GM18909 (cell line): ENCODE measurements around the gene WASHC2C.
"Not testable (repeated sequence)": the region's sequence is repeated elsewhere in the genome, so short reads cannot be mapped to it uniquely, and the experiment has no call there.

Experiments
- ATAC-seq: cut with Tn5 transposase; IDR thresholded peaks from one replicate; pipeline ENCODE4 v1.9.1; 2021; ENCODE audit warnings: mild to moderate bottlenecking; ENCODE audit not compliant: unreplicated experiment, poor library complexity

WASHC2C gene

DNA sequence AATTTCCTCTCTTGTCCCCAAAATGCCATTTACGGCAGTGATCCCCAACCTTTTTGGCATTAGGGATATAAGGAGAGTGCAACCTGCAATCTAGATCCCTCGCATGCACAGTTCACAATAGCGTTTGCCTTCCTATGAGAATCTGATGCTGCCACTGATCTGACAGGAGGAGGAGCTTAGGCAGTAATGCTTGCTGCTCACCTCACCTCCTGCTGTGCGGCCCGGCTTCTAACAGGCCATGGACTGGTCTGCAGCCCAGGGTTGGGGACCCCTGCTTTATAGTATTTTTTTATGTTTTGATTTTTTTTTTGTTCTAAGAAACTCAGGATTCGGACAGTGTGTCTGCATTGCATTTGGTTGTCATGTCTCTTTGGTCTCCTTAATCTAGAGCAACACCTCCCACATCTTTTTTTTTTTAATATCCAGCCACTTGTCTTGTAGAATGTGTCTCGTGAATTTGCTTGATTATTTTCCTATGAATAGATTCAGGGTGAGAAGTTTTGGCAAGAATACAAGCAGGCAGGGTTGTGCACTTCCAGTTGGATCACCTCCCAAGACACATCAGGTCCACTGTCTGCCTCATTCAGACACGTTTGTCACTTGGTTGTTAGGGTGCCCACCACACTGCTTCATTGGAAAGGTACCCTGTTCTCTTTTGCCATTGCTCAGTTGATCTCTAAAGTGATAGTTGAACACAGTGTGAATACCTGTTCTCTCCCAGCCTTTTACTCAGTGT lies 30.8 kb downstream of the WASHC2C start:
- not testable (repeated sequence) for ATAC-seq

DNA sequence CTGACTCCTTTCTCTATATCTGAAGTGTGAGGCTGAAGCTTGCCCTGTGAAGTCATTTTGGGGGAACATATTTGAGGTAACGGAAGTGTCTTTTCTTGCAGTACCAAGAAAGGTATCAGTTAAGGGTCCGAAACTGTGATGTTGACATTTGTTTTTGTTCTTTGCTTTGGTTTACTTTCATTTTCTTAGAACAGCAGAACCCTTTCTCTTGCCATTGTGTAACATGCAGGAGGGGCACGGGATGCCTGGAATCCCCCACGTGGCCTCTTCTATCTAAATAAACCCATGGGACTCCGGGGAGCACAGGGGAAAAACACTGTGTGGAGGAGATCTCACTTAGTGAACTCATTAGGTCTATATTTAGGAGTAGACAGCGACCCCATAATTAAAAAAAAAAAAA lies 34.6 kb downstream of the WASHC2C start:
- not testable (repeated sequence) for ATAC-seq

DNA sequence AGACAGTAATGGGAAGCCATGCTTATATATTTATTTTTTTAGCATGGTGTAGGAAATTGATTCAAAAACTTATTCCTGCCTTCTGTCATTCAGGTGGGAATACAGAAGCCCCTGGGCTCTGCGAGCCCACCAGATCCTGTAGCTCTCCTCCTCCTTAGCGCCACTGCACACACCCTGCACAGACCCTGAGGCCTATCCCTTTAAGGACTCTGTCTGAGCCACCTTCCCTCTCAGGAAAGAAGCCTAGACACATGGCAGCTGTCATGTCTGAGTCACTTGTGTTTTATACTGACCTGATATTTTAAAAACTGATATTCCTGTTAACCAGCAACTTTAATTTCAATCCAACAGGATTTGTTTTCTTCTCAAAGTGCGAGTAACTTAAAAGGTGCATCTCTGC lies 36.0 kb downstream of the WASHC2C start:
- ATAC-seq, result not testable (repeated sequence)

DNA sequence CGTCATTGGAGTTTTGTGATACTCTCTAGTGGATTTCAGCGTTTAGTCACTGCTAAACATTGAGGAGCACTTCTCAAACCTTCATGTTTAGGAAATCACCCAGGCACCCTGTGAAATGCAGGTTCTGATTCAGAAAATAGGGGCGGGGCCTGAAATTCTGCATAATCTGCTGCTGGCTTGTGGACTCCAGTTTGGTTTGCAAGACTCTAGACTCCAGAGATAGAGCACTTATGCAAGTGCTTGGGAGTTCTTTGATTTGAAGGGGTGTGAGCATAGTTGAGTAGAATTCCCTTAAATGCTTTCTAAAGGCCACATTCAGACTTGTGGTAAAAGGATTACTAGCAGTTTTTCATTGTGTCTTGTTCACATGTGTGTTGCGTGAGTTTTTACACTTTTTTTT lies 41.3 kb downstream of the WASHC2C start:
- ATAC-seq, result not testable (repeated sequence)

- ATAC-seq, result not testable (repeated sequence)
Measured at GRCh38 chr10:45771757-45772461, 44.8 kb downstream of the WASHC2C start.

DNA sequence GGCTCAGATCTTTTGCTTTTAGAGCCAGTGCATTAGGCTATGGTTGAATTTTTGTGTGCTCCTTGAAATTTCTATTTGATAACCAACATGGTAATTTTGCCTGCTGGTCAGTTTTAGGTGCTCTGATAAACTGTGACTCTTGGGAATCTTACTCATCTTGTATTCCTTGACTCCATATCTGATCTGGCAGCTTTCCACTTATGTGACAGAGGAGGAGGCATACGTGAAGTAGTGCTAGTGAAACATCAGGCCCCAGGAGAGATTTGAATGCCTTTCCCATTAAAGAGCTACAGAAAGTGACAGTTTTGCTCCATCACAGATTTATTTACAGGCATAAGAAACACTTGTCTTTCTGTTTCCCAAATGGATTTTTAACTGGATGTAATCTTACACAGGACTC lies 59.2 kb downstream of the WASHC2C start:
- not testable (repeated sequence) for ATAC-seq

DNA sequence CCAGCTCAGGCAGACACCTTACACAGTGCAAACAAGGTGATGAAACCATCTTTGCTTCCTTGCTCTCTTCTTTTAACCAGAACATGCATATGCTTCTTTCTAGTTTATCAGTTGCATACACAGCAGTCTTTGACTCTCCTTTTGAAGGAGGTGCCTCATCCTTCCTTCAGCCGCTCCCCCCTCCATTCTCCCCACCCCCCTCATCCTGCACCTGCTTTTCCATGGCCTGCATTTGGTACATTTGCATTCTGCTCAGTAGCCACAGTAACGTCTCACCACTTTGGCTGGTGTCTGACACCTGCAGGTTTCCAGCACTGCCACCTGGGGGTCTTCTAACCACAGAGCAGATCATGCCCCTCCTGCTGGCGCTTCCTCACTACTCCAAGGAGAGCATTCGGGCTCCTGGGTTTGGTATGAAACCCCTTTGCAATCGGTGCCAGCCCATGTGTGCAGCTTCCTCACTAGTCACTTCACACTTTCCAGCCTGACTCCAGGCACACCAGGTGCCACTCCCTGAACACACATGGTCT lies 60.2 kb downstream of the WASHC2C start:
- not testable (repeated sequence) for ATAC-seq

DNA sequence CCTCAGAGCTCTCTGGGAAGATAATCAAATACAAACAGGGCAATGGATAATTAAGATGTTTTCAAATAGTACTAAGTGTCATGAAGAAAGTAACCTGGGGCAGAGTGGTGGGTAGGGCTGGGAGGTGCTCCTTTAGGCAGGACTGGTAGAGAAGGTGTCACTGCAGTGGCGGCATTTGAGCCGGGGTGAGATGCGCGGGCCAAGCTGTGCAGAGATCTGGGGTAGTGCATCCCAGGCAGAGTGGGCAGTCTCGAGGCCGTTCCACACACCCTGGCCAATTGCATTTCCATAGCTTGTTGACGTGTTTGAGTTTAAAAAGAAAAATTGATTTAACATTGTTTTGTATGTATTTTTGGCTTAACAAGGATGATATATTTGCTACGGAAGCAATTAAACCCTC lies 62.9 kb downstream of the WASHC2C start:
- not testable (repeated sequence) for ATAC-seq

DNA sequence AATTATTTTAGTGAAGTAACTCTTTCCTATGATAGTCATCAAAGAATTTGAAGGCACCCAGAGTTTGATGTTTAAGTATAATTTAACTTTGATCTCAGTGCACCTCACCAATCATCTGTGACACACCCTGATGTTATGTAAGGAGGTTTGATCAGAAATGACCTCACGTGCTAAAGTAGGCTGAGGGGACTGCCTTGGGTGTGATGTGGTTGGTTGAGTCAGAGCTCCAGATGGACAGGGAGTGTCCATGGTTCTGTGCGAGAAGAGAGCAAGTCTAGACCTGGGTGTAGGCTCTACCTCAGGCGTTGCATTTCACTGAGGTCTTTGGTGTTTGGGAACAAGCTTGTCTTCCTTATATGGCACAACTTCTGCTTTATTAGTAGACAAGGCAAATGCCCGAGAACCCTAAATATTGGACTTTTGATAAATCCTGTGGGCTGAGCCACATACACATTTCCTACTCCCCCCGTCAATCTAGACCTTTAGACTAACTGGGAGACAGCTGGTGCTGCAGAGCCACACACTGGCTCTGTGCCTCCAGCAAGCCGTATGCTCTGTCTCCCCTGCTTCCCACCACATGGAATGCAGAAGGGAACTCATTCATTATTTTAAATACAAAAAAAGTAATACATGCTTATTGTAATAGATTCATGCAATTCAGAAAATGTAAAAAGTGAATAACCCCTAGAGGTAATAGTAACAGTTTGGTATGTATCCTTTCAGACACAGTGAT lies 63.8 kb downstream of the WASHC2C start:
- ATAC-seq, result not testable (repeated sequence)

GRCh38 chr10:45794761-45795160 lies 67.7 kb downstream of the WASHC2C start:
- ATAC-seq, result not testable (repeated sequence)

GRCh38 chr10:45803060-45804010 lies 76.3 kb downstream of the WASHC2C start:
- ATAC-seq, result not testable (repeated sequence)

GRCh38 chr10:45804996-45805395 lies 77.9 kb downstream of the WASHC2C start:
- not testable (repeated sequence) for ATAC-seq

GRCh38 chr10:45809837-45810236 lies 82.8 kb downstream of the WASHC2C start:
- ATAC-seq, result no peak

DNA sequence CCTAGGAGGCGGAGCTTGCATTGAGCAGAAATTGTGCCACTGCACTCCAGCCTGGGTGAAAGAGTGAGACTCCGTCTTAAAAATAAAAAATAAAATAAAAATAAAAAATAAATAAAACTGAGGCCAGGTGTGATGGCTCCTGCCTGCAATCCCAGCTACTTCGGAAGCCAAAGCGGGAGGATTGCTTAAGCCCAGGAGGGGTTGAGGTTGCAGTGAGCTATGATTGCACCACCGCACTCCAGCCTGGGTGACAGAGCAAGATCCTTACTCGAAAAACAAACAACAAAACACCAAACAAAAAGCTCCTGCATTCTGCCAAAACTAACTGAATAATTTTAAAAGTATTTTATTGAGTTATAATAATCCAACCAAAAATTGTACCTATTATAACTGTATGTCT lies 84.0 kb downstream of the WASHC2C start:
- ATAC-seq, result no peak

DNA sequence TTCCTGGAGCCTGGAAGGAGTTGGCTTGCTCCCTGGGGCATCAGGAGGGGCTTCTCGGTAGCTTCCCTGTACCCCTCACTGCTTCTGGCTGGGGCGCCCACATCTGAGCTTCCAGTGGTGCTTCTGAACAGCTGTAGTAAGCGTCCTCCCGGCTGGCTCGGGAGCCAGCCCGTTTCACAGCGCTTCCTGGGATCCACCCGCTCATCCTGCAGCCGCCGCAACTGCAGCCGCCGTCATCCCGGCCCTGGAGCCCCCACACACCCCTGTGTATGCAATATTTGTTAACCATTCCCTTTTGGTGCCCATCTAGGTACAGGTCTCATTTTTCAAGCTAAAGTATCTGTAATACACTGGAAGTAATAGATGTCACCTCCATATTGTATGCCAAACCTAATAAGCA lies 85.9 kb downstream of the WASHC2C start:
- not testable (repeated sequence) for ATAC-seq

DNA sequence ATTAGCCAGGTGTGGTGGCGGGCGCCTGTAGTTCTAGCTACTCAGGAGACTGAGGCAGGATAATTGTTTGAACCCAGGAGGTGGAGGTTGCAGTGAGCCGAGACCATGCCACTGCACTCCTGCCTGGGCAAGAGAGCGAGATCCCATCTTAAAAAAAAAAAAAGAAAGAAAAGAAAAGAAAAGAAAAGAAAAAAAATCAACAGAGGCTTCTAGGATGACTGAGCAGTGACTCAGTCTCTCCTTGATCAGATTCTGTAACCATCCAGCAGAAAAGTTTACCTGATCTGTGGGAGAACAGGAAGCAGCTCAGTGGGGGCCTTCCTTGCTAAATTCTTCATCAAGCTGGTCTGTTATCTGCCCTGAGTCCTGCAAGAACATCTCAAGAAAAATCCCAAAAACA lies 87.1 kb downstream of the WASHC2C start:
- ATAC-seq, result not testable (repeated sequence)

- ATAC-seq, result no peak
Measured at GRCh38 chr10:45817130-45817859, 90.2 kb downstream of the WASHC2C start.

GRCh38 chr10:45817912-45818311 lies 90.8 kb downstream of the WASHC2C start:
- ATAC-seq, result no peak

- ATAC-seq, result no peak
Measured at GRCh38 chr10:45819552-45819951, 92.5 kb downstream of the WASHC2C start.
